ENCODE measurements around the gene UBE3C.
"Not testable (repeated sequence)": the region's sequence is repeated elsewhere in the genome, so short reads cannot be mapped to it uniquely, and the experiment has no call there.

UBE3C gene

GRCh38 chr7:157130849-157131248, 7.9 kb upstream of the UBE3C start:
- not testable (repeated sequence) for DNase-seq (ENCODE audit: low read depth in 2 of 2)

- DNase-seq (ENCODE audit: low read depth in 2 of 2): no peak
Observed at GRCh38 chr7:157132796-157133195, 5.9 kb upstream of the UBE3C start.

DNA sequence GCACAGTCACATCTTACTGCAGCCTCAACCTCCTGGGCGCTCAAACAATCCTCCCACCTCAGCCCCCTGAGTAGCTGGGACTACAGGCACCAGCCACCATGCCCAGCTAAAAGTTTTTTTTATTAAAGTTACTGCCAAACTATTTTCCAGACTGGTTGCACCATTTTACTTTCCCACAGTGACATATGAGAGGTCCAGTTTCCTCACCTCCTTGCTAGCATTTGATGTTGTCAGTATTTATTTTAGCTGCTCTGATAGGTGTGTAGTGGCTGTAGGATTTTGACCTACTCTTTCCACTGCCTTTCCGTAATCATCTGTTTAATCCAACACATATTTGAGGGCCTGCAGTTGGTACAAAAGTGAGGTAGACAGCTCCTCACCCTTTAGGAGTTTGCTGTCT, 5.4 kb upstream of the UBE3C start:
- DNase-seq (ENCODE audit: low read depth in 2 of 2): no peak

DNA sequence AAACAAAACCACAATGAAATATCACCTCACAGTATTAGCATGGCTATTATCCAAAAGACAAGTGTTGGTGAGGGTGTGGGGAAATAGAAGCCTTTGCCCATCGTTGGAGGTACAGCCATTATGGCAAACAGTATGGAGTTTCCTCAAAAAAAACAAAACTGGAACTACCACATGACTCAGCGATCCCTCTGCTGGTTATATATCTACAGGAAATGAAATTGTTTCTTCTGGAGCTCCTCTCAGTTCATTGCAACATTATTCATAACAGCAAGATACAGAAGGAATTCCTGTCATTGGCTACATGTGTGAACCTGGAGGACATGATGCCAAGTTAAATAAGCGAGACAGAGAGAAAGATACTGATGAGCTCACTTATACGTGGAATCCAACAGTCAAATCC, 2.4 kb upstream of the UBE3C start:
- DNase-seq (ENCODE audit: low read depth in 2 of 2): no peak

GRCh38 chr7:157138101-157138423, 664 bp upstream of the UBE3C start:
- DNase-seq (ENCODE audit: low read depth in 2 of 2): no peak

DNA sequence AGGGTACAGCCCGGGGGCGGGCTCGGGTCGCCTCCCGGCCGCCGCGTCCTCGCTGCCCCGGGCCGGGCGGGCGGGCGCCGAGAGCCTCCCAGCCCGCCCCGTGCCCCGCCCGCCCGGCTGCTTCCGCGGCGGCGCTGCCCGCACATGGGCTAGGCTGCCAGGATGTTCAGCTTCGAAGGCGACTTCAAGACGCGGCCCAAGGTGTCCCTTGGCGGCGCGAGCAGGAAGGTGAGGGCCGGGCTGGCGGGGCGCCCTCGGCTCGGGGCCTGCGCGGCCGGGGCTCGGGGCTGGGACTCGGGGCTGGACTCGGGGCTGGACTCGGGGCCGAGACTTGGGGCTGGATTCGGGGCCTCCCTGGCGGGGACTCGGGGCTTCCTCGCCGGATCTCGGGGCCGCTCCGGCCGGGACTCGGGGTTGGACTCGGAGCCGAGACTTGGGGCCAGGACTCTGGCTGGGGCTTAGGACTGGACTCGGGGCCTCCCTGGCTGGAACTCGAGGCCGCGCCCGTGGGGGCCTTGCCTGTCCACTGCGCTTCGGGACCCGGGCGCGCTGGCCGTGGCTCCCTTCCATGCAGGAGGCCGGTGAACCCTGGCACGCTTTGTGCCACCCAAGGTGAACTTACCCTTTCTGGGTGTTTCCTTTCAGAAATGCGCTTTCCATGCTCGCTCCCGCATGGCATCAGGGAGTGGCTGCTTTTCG, 534 bp downstream of the UBE3C start:
- peak; percentile 28 to 45 for DNase-seq (ENCODE audit: low read depth in 2 of 2)

DNA sequence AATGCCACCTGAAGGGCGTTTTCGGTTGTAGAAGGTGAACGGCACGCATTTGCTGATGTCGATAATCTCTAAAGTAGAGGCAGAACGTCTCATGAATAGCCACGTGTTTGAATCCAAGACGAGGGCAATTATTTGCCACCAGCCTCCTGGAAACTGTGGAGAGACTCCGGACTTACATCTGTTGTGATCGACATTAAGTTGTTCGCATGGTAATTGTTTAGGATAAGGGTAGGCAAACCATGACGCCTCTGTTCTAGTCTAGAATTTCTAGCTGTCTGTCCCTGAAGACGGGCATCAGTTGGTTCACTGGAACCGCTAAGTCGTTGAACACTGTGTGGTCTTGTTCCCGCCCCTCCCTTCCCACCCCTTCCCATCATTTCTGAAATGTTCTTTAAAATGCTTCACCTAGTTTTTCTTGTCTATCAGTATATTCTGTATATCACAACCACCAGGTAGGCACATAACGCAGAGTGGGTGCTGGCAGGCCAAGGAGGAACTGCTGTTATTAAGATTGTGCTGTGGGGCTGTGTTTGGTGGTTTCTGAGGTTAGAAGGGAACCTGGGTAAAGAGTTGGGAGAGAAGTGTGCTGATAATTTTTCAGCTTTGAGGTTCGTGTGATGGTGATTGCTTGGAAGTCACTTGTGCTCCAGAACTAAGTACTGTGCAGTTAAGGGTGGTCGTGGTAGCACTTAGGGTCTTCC, 1.2 kb downstream of the UBE3C start:
- no peak for DNase-seq (ENCODE audit: low read depth in 2 of 2)

GRCh38 chr7:157140511-157140905, 1.8 kb downstream of the UBE3C start:
- no peak for DNase-seq (ENCODE audit: low read depth in 2 of 2)

DNA sequence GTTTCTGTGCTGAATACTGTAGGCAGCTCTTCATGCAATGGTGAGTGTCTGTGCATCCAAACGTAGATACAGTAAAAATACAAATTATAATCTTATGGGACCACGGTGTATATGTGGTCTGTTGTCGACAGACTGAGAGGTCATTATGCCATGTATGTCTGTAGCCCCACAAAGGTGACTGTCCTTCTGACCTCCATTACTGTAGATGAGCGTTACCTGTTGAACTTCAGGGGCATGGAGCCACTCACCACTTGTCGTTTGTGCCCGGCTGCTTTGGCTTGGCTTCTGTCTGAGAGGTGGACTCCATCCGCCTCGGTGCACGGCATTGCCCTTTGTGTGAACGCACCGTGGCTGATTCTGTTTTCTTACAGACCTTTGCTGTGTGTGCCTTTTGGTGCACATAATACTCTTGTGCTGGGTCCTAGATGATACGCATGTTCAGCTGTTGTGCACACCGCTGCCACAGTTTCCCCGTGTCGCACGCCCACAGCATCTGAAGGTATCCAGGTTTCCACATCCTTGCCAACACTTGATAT, 2.9 kb downstream of the UBE3C start:
- DNase-seq (ENCODE audit: low read depth in 2 of 2): no peak

- no peak for DNase-seq (ENCODE audit: low read depth in 2 of 2)
Observed at GRCh38 chr7:157143788-157144187, 5.1 kb downstream of the UBE3C start.

DNA sequence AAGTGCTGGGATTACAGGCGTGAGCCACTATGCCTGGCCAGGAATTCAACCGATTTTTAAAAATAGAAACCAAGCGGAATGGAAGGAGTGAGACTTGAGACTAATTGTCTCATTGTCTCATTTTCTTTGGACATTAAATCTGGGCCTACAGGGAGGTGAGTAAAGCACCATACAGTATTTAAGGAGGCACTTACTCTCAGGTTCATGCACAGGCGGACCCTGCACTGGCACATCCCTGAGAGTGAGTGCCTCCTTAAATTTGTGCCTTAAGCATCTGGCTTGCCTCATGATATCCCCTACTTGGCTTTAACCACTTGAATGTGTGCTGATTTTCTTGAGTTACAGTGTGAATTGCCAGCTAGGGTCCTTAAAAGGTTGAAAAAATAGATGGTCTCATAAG, 10.6 kb downstream of the UBE3C start:
- DNase-seq (ENCODE audit: low read depth in 2 of 2): no peak

DNA sequence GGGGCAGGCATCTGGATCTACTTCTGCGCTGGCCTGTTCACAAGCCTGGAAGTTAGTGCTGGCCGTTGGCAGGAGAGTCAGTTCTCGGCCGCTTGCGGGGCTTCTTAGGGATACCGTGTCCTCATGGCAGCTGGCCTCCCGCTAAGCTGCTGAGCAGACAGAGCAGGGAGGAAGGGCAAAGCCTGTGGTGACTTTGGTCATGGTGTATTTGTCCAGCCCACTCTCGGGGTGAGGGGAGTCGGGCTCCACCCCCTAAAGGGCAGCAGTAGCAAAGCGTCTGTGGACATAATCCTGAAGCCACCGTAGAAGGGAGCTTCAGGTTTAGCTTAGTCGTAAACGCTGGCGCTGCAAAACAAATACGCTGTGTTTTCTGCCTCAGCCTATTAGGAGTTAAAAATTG, 12.2 kb downstream of the UBE3C start:
- DNase-seq (ENCODE audit: low read depth in 2 of 2): no peak

GRCh38 chr7:157151626-157152339, 13.1 kb downstream of the UBE3C start:
- DNase-seq (ENCODE audit: low read depth in 2 of 2): no peak

DNA sequence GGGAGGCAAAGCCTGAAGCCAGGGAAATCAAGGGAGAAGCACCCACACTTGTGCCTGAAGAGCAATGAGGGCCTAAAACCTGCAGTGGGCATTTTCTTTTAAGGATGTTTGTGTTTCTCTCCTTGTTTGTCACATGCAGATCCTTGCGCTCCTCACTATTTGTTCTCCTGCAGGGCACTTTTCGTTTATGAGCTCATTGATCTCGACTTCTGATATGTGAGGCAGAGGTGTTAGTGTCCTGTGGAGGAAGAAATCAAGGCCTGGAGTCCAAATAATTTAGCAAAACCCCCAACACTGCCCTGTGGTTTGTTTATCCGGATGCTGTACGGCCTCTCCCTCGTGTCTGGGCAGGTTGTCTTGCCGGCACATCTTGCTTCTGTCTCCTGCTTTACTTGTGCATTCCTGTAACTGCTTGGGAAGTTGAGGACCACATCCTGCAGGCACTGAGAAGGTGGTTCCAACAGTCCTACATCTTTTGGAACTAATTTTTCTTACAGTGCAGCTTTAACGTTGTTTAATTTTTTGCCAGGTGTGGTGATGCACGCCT, 13.7 kb downstream of the UBE3C start:
- no peak for DNase-seq (ENCODE audit: low read depth in 2 of 2)

- DNase-seq (ENCODE audit: low read depth in 2 of 2): no peak
Observed at GRCh38 chr7:157153260-157153659, 14.5 kb downstream of the UBE3C start.

DNA sequence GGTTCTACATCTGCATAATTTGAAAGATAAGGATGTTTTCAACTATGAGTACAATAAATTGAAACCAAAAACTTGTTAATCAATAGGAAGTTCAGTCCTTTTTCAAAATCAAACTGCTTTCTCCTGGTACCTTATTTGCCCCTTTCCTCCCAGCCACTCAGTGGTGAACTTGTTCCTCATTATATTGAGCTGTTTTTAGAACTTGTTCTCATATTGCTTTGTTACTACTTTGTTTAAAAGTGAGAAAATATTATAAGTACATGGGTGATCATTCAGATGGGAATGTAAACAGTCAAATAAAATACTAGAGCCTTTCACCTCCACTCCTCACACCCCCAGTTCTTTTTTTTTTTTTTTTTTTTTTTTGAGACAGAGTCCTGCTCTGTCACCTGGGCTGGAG, 17.2 kb downstream of the UBE3C start:
- no peak for DNase-seq (ENCODE audit: low read depth in 2 of 2)

GRCh38 chr7:157158400-157158799, 19.7 kb downstream of the UBE3C start:
- no peak for DNase-seq (ENCODE audit: low read depth in 2 of 2)

DNA sequence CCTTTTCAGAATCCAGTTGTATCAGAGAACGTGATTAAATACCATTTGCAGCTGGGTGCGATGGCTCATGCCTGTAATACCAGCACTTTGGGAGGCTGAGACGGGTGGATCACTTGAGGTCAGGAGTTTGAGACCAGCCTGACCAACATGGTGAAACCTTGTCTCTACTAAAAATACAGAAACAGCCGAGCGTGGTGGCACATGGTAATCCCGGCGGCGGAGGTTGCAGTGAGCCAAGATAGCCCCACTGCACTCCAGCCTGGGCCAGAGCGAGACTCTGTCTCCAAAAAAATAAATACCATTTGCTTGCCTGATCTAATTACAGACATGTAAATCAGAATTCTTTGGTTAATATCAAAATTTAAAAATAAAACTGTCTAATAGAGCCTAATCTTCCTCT, 20.8 kb downstream of the UBE3C start:
- not testable (repeated sequence) for DNase-seq (ENCODE audit: low read depth in 2 of 2)

DNA sequence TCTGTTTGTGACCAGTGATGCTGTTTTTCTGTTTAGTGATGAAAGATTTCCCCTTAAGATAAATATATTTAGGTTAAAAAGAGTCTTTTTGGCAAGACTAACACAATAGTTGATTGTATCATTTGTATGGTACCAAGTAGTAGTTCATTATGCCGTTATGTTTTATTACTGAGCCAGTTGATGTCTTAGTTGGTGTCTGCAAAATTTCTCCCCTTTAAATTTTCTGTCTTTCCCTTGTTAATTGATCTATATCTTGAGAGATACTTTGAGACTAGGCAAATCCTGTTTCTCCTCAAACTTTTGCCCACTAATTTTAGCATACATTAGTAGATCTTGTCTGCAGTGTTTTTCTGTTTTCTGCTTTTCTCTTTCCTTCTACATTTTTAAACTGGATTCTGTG, 21.7 kb downstream of the UBE3C start:
- no peak for DNase-seq (ENCODE audit: low read depth in 2 of 2)

DNA sequence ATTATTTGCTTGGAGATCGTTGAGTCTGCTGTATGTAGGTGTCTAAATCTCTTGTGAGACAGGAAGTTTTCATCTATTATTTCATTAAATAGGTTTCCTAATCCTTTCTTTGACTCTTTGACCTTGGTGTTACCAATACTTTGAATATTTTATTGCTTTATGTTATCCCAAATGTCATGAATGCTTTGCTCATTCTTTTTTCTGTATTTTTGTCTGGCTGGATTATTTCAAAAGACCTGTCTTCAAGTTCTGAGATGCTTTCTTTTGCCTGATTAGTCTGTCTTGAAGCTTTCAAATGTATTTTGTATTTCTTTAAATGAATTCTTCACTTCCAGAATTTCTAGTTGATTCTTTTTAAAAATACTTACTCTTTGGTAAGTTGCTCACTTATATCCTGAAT, 27.3 kb downstream of the UBE3C start:
- no peak for DNase-seq (ENCODE audit: low read depth in 2 of 2)

DNA sequence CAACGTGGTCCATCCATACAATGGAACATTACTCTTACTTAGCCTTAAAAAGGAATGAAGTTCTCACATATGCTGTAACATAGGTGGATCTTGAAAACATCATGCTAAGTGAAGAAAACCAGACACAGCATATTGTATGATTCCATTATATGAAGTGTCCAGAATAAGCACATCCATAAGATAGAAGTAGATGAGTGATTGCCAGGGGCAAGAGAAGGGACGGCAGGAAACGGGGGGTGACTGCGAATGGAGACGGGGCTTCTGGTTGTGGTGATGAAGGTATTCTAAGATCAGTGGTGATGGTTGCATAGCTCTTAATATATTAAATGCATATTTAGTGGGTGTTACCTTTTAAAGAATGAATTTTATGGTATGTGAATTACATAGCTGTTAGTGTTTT, 29.8 kb downstream of the UBE3C start:
- no peak for DNase-seq (ENCODE audit: low read depth in 2 of 2)

DNA sequence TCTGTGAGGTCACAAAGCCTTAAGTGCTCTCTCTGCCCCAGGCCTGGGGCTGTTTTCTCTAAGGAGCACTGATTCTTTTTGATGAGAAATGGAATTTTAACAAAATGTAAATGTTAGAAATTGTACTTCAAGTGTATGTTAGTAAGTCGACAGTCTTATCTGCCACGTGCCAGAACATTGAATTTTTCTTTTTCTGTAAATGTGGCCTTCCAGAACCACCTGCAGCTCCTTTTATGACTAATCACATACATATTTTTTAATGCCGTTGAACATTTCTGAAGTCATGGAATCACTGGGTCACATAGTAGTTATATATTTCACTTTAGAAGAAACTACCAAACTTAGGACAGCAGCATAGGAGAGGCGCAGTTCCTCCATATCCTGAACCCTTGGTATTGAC, 38.0 kb downstream of the UBE3C start:
- DNase-seq (ENCODE audit: low read depth in 2 of 2): no peak
